Osteoblast (primary cell): ENCODE measurements around the gene EMP1. TPM values are rescaled to one million over a fixed set of nuclear protein-coding genes. Genes with fewer than 3 reads are reported as not detected.

Source experiments
- DNase-seq: peaks from one replicate; pipeline ENCODE4 v3.0.0; 2011; ENCODE audit warnings: low spot score, mixed read lengths; ENCODE audit not compliant: insufficient read length; ENCODE audit errors: missing footprints
- H2AFZ ChIP-seq: 2 replicates; pipeline ENCODE4 v1.6.0; 2011; ENCODE audit warnings: mild to moderate bottlenecking, low read length
- H3K27ac ChIP-seq: 2 replicates; pipeline ENCODE4 v1.5.1; 2011; ENCODE audit warnings: mild to moderate bottlenecking, low read depth, low read length, moderate library complexity
- H3K27me3 ChIP-seq: 2 replicates; pipeline ENCODE4 v1.6.0; 2012; ENCODE audit warnings: mild to moderate bottlenecking, control low read depth, inconsistent platforms, low read length, moderate library complexity; ENCODE audit not compliant: insufficient read depth
- H3K36me3 ChIP-seq: 2 replicates; pipeline ENCODE4 v1.5.1; 2011; ENCODE audit warnings: mild to moderate bottlenecking, low read length, control low read depth, moderate library complexity; ENCODE audit not compliant: insufficient read depth
- H3K4me1 ChIP-seq: 2 replicates; pipeline ENCODE4 v1.5.1; 2011; ENCODE audit warnings: mild to moderate bottlenecking, low read length, control low read depth, moderate library complexity; ENCODE audit not compliant: insufficient read depth
- H3K4me2 ChIP-seq: 2 replicates; pipeline ENCODE4 v1.6.0; 2011; ENCODE audit warnings: mild to moderate bottlenecking, low read length; ENCODE audit not compliant: insufficient read depth
- H3K4me3 ChIP-seq: fragments of 200-600 bp; sonication (generic); 3 replicates; pipeline ENCODE4 v1.5.1; 2012; ENCODE audit warnings: mild to moderate bottlenecking, low read length, inconsistent platforms; ENCODE audit not compliant: insufficient read depth
- H3K79me2 ChIP-seq: 2 replicates; pipeline ENCODE4 v1.6.0; 2012; ENCODE audit warnings: mild to moderate bottlenecking, low read length, control low read depth, inconsistent platforms; ENCODE audit not compliant: insufficient read depth
- H3K9me3 ChIP-seq: 2 replicates; pipeline ENCODE4 v1.5.1; 2011; ENCODE audit warnings: low read depth, low read length, control low read depth
- H4K20me1 ChIP-seq: 2 replicates; pipeline ENCODE4 v1.6.0; 2012; ENCODE audit warnings: mild to moderate bottlenecking, low read length, control low read depth; ENCODE audit not compliant: insufficient read depth
- CTCF ChIP-seq: IDR thresholded peaks from 2 replicates; pipeline ENCODE4 v1.5.1; 2011; ENCODE audit warnings: mild to moderate bottlenecking, low read depth, low read length, moderate library complexity; ENCODE audit errors: extremely low read depth
- total RNA-seq: library from RNA; depleted of rRNA; stranded (reverse); fragments of >200 nt; gene quantifications from 2 replicates; pipeline ENCODE4 v1.2.3, GENCODE V29; 2012

EMP1 gene
- total RNA-seq, 1 donor: 106 TPM

DNA sequence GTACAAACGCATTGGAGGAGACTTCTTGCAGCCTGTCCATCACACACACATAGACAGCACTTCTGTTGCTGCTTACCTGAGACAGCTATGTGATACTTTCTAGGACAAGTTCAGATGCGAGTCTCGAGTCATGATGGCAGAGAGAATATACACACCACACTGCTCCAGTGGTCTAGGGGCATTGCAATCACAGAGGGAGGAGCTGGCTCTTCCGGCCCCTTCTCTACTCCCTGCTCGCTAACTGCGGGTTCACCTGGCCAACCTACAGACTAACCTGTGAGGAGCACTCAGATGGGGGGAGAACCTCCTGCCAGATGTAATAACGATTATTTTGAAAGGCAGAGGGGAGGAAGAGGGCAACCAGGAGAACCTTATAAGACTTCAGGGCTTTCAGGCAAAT is 30.7 kb downstream of the EMP1 start:
- no peaks in the 10 kb centered on the region for H3K79me2 ChIP-seq
- H3K27me3 ChIP-seq: no peaks in the 10 kb centered on the region
- no peak overlapping the region for H3K4me2 ChIP-seq
- H3K36me3 ChIP-seq: no peaks in the 10 kb centered on the region
- H2AFZ ChIP-seq: no peak overlapping the region
- H3K4me3 ChIP-seq: no peak overlapping the region
- no peaks in the 10 kb centered on the region for H4K20me1 ChIP-seq
- no peaks in the 10 kb centered on the region for H3K9me3 ChIP-seq
- H3K27ac ChIP-seq: no peak overlapping the region
- DNase-seq: no peak
- no peak for TF ChIP-seq CTCF
- H3K4me1 ChIP-seq: peaks cover 23% of the 10 kb centered on the region

- Histone ChIP-seq H3K9me3 (no peaks in the 10 kb centered on the region), H3K4me2 (no peak overlapping the region), H2AFZ (no peak overlapping the region), H3K79me2 (no peaks in the 10 kb centered on the region), H4K20me1 (no peaks in the 10 kb centered on the region), H3K27me3 (no peaks in the 10 kb centered on the region), H3K4me1 (peaks cover 9% of the 10 kb centered on the region), H3K27ac (no peak overlapping the region), H3K36me3 (no peaks in the 10 kb centered on the region), H3K4me3 (no peak overlapping the region)
- DNase-seq: no peak
- no peak for TF ChIP-seq CTCF
These were observed 32.1 kb downstream of the EMP1 start for GRCh38 chr12:13228579-13228978.

- no peak overlapping the region for H2AFZ ChIP-seq
- no peaks in the 10 kb centered on the region for H3K36me3 ChIP-seq
- H3K4me1 ChIP-seq: peaks cover under 1% of the 10 kb centered on the region
- no peak overlapping the region for H3K4me2 ChIP-seq
- H3K79me2 ChIP-seq: no peaks in the 10 kb centered on the region
- TF ChIP-seq CTCF: no peak
- H3K4me3 ChIP-seq: no peak overlapping the region
- H3K27me3 ChIP-seq: no peaks in the 10 kb centered on the region
- no peaks in the 10 kb centered on the region for H4K20me1 ChIP-seq
- H3K9me3 ChIP-seq: no peaks in the 10 kb centered on the region
- no peak overlapping the region for H3K27ac ChIP-seq
- DNase-seq: no peak
These were observed 33.0 kb downstream of the EMP1 start for GRCh38 chr12:13229504-13229903.

GRCh38 chr12:13230500-13230899 is 34.0 kb downstream of the EMP1 start:
- Histone ChIP-seq H3K4me1 (no peaks in the 10 kb centered on the region), H4K20me1 (no peaks in the 10 kb centered on the region), H2AFZ (no peak overlapping the region), H3K9me3 (no peaks in the 10 kb centered on the region), H3K4me3 (no peak overlapping the region), H3K4me2 (no peak overlapping the region), H3K27ac (no peak overlapping the region), H3K27me3 (no peaks in the 10 kb centered on the region), H3K36me3 (no peaks in the 10 kb centered on the region), H3K79me2 (no peaks in the 10 kb centered on the region)
- no peak for TF ChIP-seq CTCF
- DNase-seq: no peak
